ENCODE results near the gene LSG1.

Gene LSG1

DNA sequence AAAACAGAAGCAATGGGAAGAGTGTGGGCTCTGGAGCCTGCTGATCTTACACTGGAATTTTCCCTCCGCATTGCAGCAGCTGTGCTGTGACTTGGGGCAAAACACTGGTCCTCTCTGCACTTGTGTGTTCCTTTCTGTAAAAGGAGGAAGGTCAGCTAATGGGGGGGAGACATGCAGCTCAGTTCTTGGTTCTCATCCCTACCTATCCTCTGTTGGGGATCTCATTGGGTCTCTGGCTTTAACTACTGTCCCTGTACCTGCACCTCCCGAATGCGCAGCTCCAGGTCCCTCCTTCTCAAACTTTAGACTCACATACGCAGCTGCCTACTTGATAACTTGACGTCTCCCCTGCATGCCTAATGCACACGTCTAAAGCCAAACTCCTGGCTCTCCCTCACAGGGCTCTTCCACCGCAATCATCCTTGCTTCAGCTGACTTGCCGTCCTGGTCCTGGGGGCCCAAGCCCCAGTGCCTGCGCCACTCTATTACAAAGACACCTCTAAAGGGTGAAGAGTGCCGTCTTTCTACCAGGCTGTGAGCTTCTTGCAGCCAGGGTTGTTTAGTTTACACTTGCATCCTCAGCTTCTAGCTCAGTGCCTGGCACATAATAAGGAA, 32.9 kb downstream of the LSG1 start:
- H3K27me3 ChIP-seq = no peaks in the 10 kb centered on the region
- H3K27ac ChIP-seq = no peak overlapping the region
- H3K4me3 ChIP-seq (ENCODE audit: low read depth in 1 of 2, low read length in 1 of 2) = no peak overlapping the region
- no peaks in the 10 kb centered on the region for H3K9me3 ChIP-seq
- peaks cover 24% of the 10 kb centered on the region for H3K36me3 ChIP-seq
- TF ChIP-seq, protein P1, sequence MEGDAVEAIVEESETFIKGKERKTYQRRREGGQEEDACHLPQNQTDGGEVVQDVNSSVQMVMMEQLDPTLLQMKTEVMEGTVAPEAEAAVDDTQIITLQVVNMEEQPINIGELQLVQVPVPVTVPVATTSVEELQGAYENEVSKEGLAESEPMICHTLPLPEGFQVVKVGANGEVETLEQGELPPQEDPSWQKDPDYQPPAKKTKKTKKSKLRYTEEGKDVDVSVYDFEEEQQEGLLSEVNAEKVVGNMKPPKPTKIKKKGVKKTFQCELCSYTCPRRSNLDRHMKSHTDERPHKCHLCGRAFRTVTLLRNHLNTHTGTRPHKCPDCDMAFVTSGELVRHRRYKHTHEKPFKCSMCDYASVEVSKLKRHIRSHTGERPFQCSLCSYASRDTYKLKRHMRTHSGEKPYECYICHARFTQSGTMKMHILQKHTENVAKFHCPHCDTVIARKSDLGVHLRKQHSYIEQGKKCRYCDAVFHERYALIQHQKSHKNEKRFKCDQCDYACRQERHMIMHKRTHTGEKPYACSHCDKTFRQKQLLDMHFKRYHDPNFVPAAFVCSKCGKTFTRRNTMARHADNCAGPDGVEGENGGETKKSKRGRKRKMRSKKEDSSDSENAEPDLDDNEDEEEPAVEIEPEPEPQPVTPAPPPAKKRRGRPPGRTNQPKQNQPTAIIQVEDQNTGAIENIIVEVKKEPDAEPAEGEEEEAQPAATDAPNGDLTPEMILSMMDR (IDR thresholded peaks at IDR 0.05) = no peak
- H3K4me1 ChIP-seq (ENCODE audit: control insufficient read depth in 1 of 2, insufficient read depth in 1 of 2, low read depth in 1 of 2, low read length in 1 of 2) = no peaks in the 10 kb centered on the region

DNA sequence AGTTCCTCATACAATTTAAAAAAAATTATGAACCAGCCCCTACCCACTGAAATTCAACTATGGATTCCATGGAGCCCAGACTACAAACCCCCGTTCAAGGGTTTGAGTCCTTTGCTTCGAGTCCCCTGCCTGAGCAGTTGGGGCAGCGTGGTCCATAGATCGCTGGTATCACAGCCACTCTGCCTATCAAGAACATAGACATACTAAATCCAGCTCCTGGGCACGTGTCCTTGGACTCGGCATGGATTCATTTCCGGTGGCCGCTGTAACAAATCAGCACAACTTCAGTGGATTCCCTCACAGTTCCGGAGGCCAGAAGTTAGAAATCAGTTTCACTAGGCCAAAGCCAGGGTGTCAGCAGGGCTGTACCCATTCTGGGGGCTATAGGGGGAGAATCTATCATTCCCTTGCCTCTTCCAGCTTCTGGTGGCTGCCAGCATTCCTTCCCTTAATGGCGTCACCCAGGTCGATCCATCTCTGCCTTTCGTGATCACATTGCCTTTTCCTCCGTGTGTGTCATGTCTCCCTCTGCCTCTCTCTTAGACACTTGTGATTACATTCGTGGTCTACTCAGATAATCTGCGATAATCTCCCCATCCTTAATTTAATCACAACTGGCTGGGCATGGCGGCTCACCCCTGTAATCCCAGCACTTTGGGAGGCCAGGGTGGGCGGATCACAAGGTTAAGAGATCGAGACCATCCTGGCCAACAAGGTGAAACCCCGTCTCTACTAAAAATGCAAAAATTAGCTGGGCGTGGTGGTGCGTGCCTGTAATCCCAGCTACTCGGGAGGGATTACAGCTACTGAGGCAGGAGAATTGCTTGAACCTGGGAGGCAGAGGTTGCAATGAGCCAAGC, 34.2 kb downstream of the LSG1 start:
- Histone ChIP-seq H3K36me3 (peaks cover 14% of the 10 kb centered on the region), H3K4me3 (ENCODE audit: low read depth in 1 of 2, low read length in 1 of 2) (no peak overlapping the region), H3K27ac (no peak overlapping the region), H3K4me1 (ENCODE audit: control insufficient read depth in 1 of 2, insufficient read depth in 1 of 2, low read depth in 1 of 2, low read length in 1 of 2) (peaks cover 5 to 6% of the 10 kb centered on the region in 2 experiments), H3K27me3 (no peaks in the 10 kb centered on the region), H3K9me3 (no peaks in the 10 kb centered on the region)
- TF ChIP-seq, protein P1 (IDR thresholded peaks at IDR 0.05) = no peak

DNA sequence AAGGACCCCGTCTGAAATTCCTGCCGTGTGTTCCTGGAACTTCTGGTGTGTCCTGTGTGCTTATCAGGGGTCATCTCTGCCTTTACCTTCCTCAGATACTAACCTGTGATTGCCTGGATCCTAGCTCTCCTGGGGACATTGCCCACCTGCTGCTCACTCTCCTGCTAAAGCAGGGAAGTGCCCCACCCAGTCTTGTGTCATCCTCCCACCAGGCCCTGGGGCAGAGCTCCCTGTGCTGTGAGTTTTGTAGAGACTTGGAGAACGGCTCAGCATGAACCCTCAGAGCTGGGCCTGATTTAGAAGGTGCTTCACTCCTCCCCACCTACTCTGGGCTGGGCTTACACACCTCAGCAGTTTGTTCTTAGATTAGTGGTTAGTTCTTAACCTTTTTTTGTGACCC, 34.9 kb downstream of the LSG1 start:
- H3K4me1 ChIP-seq (ENCODE audit: control insufficient read depth in 1 of 2, insufficient read depth in 1 of 2, low read depth in 1 of 2, low read length in 1 of 2) = peaks cover 12 to 13% of the 10 kb centered on the region in 2 experiments
- H3K4me3 ChIP-seq (ENCODE audit: low read depth in 1 of 2, low read length in 1 of 2) = no peak overlapping the region
- peaks cover 3% of the 10 kb centered on the region for H3K27me3 ChIP-seq
- TF ChIP-seq, protein P1 (IDR thresholded peaks at IDR 0.05) = no peak
- peaks cover 11% of the 10 kb centered on the region for H3K36me3 ChIP-seq
- H3K9me3 ChIP-seq = no peaks in the 10 kb centered on the region
- no peak overlapping the region for H3K27ac ChIP-seq

DNA sequence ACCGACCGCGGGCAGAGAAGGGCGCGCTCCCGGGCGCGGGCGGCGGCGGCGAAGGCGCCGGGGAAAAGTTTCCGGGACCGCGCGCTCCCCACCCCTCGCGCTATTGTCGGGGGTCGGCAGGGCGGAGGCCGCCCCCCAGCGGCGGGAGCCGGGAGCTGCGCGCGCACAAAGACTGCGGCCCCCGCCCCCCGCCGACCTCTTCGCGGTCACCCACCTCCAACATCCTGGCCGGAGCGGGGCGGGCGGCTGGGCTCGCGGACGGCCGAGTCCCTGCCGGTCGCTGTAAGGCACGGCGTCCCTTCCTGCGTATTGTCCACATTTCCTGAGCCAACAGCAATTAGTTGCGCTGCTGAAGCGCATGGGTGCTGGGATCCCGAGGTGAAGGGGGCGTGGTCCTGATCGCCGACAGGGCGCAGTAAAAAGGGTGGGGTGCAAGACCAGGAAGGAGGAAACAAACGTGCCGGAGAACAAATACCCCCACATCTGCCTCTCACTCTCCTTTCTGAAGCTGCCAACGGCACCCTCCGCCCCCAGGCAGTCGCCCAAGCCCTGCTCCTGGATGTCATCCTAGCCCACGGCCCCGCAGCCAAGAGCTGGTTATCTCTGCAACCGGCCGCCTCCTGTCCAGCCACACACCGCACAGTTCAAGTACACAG, 38.5 kb downstream of the LSG1 start, which contains the start of gene TMEM44:
TSS of gene TMEM44 (minus strand) at position 71 of the 656 bp plus-strand sequence. CDS start 204 bp downstream, outside the sequence.
- H3K27me3 ChIP-seq = peaks cover 3% of the 10 kb centered on the region
- TF ChIP-seq, protein P1 (IDR thresholded peaks at IDR 0.05) = no peak
- peaks cover 13% of the 10 kb centered on the region in 2 experiments for H3K4me1 ChIP-seq (ENCODE audit: control insufficient read depth in 1 of 2, insufficient read depth in 1 of 2, low read depth in 1 of 2, low read length in 1 of 2)
- no peaks in the 10 kb centered on the region for H3K9me3 ChIP-seq
- peak within 1 kb of the TSS; percentile 51 to 66 for H3K4me3 ChIP-seq (ENCODE audit: low read depth in 1 of 2, low read length in 1 of 2)
- H3K27ac ChIP-seq = no peak within 1 kb of the TSS
- H3K36me3 ChIP-seq = no peaks in the 10 kb centered on the region

DNA sequence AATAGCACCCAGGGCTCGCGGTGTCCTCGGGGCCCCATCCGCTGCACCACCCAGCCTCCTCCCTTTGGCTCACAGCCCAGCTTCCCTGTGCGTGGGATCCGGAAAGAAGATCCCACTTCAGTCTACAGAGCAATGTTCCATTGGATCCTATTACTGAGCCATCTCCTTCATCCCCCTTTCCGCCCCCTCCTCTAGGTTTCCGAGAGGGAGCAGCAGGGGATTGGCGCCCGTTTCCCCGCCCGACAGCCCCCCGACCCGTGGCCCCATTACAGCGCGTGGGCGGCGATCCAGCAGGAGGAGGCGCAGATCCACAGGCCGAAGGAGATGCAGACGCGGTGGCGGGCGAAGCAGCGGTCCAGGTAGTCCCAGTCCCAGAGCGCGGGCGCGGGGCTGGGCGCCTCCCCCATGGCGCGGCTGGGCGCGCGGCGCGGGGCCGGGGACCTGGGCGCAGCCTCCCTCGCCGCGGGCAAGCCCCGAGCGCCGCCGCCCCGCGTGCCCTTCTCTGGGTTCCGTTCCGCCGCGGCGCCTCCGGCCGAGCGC, 39.1 kb downstream of the LSG1 start:
- H3K4me1 ChIP-seq (ENCODE audit: control insufficient read depth in 1 of 2, insufficient read depth in 1 of 2, low read depth in 1 of 2, low read length in 1 of 2) = peaks cover 13% of the 10 kb centered on the region in 2 experiments
- no peaks in the 10 kb centered on the region for H3K9me3 ChIP-seq
- H3K4me3 ChIP-seq (ENCODE audit: low read depth in 1 of 2, low read length in 1 of 2) = peak overlapping the region; percentile 51 to 66
- H3K27me3 ChIP-seq = peaks cover 3% of the 10 kb centered on the region
- TF ChIP-seq, protein P1 (IDR thresholded peaks at IDR 0.05) = no peak
- H3K36me3 ChIP-seq = no peaks in the 10 kb centered on the region
- H3K27ac ChIP-seq = no peak overlapping the region

All from neutrophil (primary cell).